NCI-H2171 (cell line): ENCODE measurements around the gene APOBEC3G.

Source experiments
- DNase-seq: peaks from one replicate; lab custom pipeline; 2025; lab: John Stamatoyannopoulos, UW

The APOBEC3G gene

DNA sequence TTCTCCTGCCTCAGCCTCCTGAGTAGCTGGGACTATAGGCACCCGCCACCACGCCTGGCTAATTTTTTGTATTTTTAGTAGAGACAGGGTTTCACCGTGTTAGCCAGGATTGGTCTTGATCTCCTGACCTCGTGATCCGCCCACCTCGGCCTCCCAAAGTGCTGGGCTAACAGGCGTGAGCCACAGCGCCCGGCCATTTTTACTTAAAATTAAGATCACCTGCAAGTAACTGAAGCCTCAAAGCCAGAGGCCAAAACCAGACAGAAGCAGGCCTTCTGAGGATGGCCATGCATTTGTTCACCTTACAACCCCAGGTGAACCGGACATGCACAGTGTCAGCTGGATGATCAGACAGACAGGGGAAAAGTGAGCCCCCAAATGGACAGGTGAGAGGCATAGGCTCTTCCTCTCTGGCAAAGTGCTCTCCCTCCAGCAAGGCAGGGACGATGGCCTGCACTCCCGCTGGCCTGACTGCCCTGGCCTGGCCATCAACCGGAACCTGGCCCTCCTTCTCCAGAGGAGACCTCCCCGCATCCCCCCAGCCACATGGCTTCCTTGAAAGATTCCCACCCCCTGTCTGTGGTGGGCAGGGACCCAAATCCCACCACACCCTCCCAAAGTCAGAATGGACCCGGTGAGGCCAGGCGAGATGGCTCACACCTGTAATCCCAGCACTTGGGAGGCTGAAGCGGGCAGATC lies 45.8 kb downstream of the APOBEC3G start:
- no peak for DNase-seq

DNA sequence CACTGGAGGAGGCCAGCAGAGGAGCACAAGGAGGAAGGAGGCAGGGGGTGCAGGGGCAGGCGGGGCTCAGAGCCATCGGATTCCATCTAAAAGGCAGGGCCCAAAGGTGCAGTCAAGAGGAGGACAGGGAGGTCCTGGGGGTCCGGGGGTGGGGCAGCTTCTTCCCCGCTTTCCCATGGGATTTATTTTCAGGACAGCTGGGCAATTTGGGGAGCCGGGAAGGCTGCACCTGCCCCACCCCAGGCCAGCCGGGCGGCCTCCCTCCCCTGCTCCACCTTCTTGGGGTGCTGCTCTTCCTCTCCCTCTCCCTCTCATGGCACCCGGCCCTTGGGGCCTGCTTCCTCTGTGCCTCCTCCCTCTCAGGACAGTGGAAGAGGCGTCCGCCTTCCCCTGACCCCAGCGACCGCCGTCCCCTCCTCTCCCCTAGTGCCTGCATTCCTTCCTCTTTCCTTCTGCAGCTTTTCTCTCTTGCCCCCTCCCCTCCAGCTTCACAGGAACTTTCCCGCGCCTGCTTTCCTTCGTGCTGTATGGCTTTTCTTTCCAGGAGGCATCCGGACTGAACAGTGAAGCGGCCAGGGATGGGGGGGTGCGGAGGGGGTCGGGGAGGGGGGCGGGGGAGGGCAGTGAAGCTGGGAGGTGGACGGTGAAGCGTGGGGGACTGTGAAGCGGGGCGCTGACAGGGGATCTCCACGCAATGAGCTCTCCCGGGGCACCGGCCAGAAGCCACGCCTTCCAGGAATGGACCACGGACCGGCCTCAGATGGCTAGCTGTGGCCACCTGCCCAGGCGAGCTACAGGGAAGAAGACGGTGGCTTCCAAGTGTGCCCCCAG lies 46.9 kb downstream of the APOBEC3G start:
- no peak for DNase-seq

DNA sequence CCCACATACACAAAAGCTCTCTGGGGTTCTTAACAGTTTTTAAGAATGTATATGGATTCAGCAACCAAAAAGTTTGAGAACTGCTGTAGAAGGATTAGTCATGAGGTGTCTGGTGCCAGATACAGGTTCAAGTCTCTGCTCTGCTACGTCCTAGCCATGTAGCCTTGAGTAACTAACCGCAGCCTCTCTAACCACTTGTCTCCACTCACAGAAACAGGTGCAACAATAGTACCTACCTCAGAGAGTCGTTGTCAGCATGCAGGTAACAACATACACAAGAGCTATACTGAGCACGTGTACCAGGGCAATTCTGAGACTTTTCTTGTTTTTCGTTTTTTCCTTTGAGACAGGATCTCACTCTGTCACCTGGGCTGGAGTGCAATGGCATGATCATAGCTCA lies 48.5 kb downstream of the APOBEC3G start:
- no peak for DNase-seq

DNA sequence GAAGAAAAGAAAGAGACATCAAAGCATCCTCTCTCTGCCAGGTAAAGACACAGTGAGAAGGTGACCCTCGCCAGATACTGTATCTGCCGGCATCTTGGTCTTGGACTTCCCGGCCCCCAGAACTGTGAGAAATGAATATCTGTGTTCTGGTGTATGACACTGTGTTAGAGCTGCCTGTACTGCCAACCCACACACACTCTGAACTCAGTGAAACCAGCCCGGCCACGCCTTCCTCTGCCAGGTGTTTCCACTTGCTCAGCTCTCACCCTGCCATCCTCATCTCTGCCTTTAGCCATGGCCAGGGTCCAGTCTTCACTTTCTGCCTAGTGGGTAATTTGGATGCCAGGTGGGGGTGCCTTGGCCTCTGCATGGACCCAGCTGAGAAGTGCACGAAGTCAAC lies 51.4 kb downstream of the APOBEC3G start:
- DNase-seq: no peak

DNA sequence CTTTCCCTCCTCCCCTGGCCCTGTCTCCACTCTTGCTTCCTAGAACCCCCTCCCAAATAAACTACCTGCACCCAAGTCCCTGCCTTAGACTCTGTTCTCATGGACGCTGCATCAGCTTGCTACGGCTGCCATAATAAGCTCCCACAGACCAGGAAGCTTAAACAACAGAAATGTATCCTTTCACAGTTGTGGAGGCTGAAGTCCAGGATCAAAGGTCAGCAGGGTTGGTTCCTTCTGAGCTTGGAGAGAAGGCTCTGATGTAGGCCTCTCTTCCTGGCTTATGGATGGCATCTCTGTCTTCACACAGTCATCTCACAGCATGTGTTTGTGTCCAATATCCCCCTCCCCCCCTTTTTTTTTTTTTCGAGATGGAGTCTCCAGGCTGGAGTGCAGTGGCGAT lies 52.0 kb downstream of the APOBEC3G start:
- no peak for DNase-seq

DNA sequence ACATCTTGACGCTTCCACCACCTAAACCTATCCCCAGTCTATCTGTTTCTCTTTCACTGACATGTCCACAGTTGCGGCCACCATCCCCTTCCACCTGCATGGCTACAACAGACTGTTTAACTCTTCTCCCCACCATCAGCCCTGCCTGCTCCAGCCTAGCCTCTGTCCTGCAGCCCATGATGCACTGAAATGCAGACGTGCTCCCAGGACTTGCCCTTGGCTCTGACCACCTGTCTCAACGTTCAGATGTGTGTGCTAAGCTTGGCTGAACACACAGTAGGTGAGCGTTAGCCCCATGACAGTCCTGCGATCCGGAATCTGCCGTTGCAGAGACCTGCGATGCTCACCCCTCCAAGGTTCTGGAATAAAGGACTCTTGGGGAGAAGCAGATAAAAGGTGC lies 52.7 kb downstream of the APOBEC3G start:
- DNase-seq: no peak

DNA sequence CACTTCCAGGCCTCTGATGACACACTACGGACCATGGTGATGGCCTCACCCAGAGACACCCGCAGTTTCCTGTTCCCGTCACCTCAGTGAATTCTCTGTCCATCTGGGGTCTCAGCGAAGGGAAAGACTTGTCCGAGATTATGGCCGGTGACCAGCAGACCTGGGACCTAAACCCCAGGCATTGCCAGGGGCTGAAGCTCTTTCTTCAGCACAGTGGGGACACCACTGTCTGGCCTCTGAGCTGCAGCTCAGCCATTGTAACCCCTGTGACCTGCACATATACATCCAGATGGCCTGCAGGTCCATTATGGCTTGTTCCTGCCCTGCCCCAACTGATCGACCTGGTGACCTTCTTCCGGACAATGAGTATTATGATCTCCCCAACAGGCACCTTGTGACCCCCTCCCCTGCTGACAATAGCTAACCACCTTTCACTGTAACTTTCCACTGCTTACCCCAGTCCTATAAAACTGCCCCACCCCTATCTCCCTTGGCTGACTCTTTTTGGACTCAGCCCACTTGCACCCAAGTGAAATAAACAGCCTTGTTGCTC lies 53.2 kb downstream of the APOBEC3G start:
- DNase-seq: no peak

DNA sequence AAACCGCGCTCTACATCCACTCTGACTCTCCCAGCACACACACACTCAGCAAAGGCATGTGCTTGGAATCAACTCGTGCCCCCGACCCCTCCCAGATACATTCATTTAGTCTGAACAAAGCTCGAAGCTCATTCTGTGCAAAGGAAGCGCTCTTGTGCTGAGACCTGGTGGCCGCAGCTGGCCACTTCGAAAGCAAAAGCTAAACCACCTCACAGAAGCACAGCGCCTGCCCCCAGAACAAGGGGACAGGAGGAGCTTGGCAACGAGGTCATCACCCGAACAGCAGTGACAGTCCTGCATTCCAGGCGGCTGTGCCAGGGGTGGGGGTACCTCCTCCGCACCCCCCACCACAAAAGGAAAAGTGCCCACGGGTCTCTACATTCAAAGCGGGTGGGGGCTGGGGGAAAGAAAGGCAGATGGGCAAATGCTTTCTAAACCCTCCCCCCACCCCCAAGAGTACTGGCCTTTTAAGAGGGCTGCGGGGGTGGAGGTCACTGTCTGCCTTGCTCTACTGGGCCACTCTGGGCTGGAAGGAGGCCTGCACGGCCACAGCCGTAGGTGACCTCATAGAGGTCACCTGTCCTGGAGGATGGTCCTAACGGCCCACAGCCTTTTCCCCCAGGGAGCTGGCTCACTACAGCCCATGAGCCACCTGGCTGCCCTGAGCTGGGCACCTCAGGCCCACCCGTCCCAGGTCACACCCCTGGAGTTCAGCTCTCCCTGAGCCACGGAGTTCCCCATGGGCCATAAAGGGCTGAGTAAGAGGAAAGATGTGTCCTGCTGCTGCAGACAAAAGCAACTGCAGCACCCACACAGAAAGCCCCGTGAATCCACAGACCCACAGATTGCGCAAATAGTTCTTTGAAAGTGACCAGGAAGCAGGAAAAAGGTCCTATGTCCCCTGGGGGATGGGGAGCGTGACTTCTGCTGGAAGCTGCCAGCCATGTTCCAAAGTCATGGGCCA lies 54.1 kb downstream of the APOBEC3G start:
- DNase-seq: no peak

DNA sequence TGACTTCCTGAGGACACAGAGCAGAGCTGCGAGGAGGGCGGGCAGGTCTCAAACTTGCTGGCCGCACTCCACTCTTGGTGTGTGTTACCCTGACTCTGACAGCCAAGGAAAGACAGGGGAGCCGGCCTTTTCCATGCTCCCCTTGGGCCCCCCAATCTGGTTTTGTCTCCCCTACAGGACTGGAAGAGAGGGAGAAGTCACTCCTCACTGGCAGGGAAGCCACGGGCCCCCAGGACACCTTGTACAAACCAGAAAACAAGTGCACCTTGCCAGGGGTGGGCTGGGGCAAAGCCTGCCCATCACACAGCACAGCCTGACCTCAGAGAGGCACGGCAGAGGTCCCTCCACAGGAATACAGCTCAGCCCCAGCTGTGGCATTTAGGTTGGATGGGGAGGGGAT lies 55.2 kb downstream of the APOBEC3G start:
- DNase-seq: no peak

DNA sequence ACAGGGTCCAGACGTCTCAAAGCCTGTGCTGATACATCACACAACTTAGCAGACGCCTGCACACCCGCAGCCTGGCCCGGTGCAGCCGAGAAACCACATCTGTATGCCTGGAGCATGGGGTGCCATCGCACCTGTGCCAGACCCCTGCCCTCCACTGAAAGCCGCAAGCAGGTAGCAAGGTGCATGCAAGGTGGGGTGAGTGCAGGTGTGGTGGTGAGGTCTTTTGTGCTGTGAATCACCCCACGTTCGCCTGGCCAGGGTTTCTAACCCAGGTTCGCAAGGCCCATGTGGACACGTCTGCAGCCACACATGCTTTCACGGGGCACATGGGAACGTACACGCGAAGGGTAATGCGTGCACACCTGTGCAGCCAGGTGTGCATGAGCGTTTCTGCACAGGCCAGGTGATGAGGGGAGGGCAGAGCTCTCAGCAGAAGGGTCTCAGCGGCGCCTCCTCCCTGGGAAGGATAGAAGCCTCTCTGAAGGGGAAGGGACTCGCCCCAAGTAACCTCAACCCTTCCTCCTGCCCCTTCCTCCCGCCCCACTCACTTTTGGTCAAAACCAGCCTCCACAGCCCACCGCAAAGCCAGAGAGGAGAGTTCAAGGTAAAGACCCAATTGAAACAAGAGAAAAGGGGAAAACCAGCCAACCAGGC lies 55.9 kb downstream of the APOBEC3G start:
- no peak for DNase-seq

DNA sequence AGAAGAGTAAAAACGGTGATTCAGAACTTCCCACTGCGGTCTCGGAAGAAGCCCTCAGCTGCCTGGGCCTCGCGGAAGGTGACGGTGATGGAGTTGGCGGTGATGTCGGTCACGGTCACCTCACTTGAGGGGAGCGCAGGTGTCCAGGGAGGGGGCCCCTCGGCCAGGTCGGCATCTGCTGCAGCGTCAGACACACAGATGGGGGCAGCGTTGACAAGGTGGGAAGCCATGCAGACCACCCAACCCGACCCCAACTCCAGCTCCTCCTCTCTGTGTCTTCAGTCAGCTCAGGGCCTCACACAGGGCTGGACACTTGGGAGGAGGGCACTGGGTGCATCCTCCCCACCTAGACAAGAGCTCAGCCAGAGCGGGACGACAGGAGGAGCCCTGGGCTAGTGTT lies 56.8 kb downstream of the APOBEC3G start:
- DNase-seq: no peak

DNA sequence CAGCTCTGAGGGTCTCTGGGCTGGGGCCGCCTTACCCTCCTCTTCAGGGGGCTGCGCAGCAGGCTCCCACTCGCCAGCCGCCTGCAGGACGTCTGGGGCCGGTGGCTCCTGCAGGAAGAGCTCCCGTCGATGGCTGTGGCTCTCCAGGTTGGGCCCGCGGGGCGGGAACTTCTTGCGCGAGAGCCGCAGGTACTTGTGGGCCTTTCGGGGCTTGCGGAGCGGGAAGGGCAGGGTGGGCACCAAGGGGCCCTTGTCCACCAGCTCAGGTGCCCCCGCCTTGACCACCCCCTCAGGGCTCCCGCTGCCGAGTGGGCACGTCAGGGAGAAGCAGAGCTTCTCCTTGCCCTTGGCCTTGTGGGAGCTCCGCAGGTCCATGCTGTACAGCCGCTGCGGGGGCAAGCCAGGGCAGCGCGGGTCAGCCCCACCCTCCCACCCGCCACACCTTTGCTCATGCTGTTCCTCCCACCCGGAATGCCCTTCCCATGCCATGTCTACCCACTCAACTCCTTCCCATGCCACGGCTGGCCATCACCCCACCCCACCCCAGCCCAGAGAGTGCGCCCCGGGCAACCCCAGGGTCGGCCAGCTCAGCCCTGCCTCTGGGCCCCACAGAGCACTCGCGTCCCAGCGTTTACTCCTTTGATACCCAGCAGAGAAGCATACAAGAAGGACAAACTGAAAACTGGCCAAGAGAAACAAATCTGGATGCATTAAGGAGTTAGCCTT lies 57.5 kb downstream of the APOBEC3G start:
- DNase-seq: no peak

DNA sequence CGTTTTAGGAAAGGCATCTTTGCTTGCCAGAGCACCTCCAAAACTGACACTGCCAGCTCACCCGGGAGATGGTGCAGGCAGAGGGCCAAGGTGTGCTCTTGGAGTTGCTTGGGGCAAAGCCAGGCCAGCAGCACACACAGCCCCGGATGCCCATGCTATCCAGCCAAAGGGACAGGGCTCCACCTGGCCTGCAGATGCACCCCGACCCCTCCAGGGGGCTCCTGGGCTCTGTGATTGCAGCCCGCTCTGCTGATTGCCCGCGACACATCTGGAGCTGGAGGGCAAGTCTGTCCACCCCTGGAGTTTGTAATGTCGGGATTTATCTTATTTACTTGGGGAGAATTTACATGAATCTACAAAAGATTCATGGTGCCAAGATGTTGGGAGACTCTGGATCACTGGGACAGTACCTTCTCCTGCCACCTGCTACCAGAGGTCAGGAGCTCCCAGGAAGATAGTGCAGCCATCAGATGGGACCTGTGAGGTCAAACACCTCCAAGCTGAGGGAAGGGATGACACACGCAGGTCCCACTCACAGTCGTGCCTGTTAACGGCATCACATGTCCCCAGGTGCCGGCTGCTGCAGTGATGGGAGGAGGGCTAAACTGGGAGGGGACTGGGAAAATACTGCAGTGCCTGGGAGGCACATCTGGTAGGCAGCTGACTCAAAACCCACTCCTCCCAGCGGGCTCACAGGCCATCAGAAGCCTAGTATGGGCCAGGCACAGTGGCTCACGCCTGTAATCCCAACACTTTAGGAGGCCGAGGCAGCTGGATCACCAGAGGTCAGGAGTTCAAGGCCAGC lies 58.2 kb downstream of the APOBEC3G start:
- DNase-seq: no peak

DNA sequence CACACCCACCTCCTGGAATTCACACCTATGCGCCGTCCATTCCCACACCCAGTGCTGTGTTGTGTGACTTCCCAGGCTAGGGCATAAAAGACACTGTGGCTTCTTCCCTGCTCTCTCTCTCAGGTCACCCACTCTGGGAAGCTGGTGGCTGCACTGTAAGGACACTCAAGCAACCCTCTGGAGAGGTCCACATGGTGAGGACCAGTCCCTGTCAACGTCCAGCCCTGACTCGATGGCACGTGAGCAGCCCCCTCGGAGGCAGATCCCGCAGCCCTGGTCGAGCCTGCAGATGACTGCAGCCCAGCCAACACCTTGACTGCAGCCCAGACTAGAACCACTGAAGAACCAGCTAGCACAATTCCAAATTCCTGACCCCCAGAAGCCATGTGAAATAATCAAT lies 59.2 kb downstream of the APOBEC3G start:
- no peak for DNase-seq
